ENCODE measurements around the gene CHRD. TPM values are rescaled to one million over a fixed set of nuclear protein-coding genes. Genes with fewer than 3 reads are reported as not detected.
A peak's percentile ranks its signal among the peaks of the same experiment; 100 is the strongest.

Gene CHRD
- total and polyA plus RNA-seq, 9 of the 15 experiments (the other 6 are each of a cell fraction or from before 2014, with no cell fraction given): 0.11 to 1.3 (median 0.59) TPM; not detected in 3

GRCh38 chr3:184362668-184363546, 16.9 kb upstream of the CHRD start (continued):
- no peak for TF ChIP-seq ILK (tag; IDR thresholded peaks at IDR 0.05; ENCODE audit: borderline replicate concordance, low read depth)
- TF ChIP-seq NR1H2 (CRISPR knock-in tag; IDR thresholded peaks at IDR 0.05): no peak
- TF ChIP-seq L3MBTL2 (IDR thresholded peaks at IDR 0.05): peak; percentile 88
- TF ChIP-seq, protein P1, sequence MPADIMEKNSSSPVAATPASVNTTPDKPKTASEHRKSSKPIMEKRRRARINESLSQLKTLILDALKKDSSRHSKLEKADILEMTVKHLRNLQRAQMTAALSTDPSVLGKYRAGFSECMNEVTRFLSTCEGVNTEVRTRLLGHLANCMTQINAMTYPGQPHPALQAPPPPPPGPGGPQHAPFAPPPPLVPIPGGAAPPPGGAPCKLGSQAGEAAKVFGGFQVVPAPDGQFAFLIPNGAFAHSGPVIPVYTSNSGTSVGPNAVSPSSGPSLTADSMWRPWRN (IDR thresholded peaks at IDR 0.05; ENCODE audit: low read depth): no peak
- peak; percentile 13; the same call in 1 of the 2 replicates for TF ChIP-seq TEAD4 (IDR thresholded peaks at IDR 0.05; ENCODE audit: low read length)
- 0 out of 2 replicates have a peak, but pooled peaks have one; percentile 47 for TF ChIP-seq TEAD4 (CRISPR knock-in tag; IDR thresholded peaks at IDR 0.05; ENCODE audit: borderline replicate concordance)
- TF ChIP-seq, protein P2, sequence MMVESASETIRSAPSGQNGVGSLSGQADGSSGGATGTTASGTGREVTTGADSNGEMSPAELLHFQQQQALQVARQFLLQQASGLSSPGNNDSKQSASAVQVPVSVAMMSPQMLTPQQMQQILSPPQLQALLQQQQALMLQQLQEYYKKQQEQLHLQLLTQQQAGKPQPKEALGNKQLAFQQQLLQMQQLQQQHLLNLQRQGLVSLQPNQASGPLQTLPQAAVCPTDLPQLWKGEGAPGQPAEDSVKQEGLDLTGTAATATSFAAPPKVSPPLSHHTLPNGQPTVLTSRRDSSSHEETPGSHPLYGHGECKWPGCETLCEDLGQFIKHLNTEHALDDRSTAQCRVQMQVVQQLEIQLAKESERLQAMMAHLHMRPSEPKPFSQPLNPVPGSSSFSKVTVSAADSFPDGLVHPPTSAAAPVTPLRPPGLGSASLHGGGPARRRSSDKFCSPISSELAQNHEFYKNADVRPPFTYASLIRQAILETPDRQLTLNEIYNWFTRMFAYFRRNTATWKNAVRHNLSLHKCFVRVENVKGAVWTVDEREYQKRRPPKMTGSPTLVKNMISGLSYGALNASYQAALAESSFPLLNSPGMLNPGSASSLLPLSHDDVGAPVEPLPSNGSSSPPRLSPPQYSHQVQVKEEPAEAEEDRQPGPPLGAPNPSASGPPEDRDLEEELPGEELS (CRISPR knock-in tag; IDR thresholded peaks at IDR 0.05; ENCODE audit: borderline replicate concordance): peak; percentile 40; the same call in 1 of the 2 replicates
- no peak for TF ChIP-seq MCM2 (IDR thresholded peaks at IDR 0.05; ENCODE audit: low read depth)
- TF ChIP-seq, protein P3, sequence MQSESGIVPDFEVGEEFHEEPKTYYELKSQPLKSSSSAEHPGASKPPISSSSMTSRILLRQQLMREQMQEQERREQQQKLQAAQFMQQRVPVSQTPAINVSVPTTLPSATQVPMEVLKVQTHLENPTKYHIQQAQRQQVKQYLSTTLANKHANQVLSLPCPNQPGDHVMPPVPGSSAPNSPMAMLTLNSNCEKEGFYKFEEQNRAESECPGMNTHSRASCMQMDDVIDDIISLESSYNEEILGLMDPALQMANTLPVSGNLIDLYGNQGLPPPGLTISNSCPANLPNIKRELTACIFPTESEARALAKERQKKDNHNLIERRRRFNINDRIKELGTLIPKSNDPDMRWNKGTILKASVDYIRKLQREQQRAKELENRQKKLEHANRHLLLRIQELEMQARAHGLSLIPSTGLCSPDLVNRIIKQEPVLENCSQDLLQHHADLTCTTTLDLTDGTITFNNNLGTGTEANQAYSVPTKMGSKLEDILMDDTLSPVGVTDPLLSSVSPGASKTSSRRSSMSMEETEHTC (IDR thresholded peaks at IDR 0.05): no peak
- TF ChIP-seq, protein P4, sequence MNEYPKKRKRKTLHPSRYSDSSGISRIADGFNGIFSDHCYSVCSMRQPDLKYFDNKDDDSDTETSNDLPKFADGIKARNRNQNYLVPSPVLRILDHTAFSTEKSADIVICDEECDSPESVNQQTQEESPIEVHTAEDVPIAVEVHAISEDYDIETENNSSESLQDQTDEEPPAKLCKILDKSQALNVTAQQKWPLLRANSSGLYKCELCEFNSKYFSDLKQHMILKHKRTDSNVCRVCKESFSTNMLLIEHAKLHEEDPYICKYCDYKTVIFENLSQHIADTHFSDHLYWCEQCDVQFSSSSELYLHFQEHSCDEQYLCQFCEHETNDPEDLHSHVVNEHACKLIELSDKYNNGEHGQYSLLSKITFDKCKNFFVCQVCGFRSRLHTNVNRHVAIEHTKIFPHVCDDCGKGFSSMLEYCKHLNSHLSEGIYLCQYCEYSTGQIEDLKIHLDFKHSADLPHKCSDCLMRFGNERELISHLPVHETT (CRISPR knock-in tag; conservative IDR thresholded peaks at IDR 0.05 in 1 of 2, IDR thresholded peaks at IDR 0.05 in 1 of 2): peak in 1 of 2 experiments; percentile 43; a peak in 1 of 4 replicates
- TF ChIP-seq, protein P5, sequence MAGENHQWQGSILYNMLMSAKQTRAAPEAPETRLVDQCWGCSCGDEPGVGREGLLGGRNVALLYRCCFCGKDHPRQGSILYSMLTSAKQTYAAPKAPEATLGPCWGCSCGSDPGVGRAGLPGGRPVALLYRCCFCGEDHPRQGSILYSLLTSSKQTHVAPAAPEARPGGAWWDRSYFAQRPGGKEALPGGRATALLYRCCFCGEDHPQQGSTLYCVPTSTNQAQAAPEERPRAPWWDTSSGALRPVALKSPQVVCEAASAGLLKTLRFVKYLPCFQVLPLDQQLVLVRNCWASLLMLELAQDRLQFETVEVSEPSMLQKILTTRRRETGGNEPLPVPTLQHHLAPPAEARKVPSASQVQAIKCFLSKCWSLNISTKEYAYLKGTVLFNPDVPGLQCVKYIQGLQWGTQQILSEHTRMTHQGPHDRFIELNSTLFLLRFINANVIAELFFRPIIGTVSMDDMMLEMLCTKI (IDR thresholded peaks at IDR 0.05; ENCODE audit: partially characterized antibody): no peak
- TF ChIP-seq FOXA1 (IDR thresholded peaks at IDR 0.05; ENCODE audit: borderline replicate concordance): no peak
- TF ChIP-seq ESRRA (IDR thresholded peaks at IDR 0.05; ENCODE audit: borderline replicate concordance, low read depth): peak; percentile 78; the same call in 1 of the 2 replicates
- no peak; the same call in 1 of the 2 replicates for TF ChIP-seq ZNF12 (CRISPR knock-in tag; IDR thresholded peaks at IDR 0.05)
- TF ChIP-seq NFATC3 (IDR thresholded peaks at IDR 0.05): no peak
- no peak for TF ChIP-seq TFAM (CRISPR knock-in tag; conservative IDR thresholded peaks at IDR 0.05)
- TF ChIP-seq TSC22D4 (tag; IDR thresholded peaks at IDR 0.05): no peak
- TF ChIP-seq ZNF324 (CRISPR knock-in tag; IDR thresholded peaks at IDR 0.05): no peak
- peak; percentile 56 for TF ChIP-seq ETV1 (tag; conservative IDR thresholded peaks at IDR 0.05; ENCODE audit: low read depth)
- TF ChIP-seq FUS (optimal IDR thresholded peaks at IDR 0.05; ENCODE audit: low read depth, low read length): no peak
- no peak for TF ChIP-seq ARHGAP35 (IDR thresholded peaks at IDR 0.05; ENCODE audit: partially characterized antibody)

All from K562 (cell line).